K562 (cell line): ENCODE data around the gene FKBP9. TPM values are rescaled to one million over a fixed set of nuclear protein-coding genes. Genes with fewer than 3 reads are reported as not detected.
A peak's percentile ranks its signal among the peaks of the same experiment; 100 is the strongest.

ENCODE experiments used
- ARNT ChIP-seq, 2 experiments: fragments of 450-650 bp; IDR thresholded peaks; 2 replicates each; pipeline ENCODE4 v1.6.1; 2016; ENCODE audit warnings: mild to moderate bottlenecking in 1 of 2
- CTBP1 ChIP-seq: fragments of 450-650 bp; IDR thresholded peaks from 2 replicates; pipeline ENCODE4 v1.6.1; 2016; ENCODE audit warnings: borderline replicate concordance
- ESRRA ChIP-seq: fragments of 450-650 bp; IDR thresholded peaks from 2 replicates; pipeline ENCODE4 v1.6.1; 2014; ENCODE audit warnings: low read depth, mild to moderate bottlenecking, moderate library complexity, borderline replicate concordance
- ESRRB ChIP-seq: fragments of 250-450 bp; sonication (Bioruptor Pico); IDR thresholded peaks from 2 replicates; pipeline ENCODE4 v1.5.0; 2020; ENCODE audit warnings: mild to moderate bottlenecking, moderate library complexity, borderline replicate concordance
- HEY1 ChIP-seq: fragments of 250-450 bp; sonication (Bioruptor Pico); IDR thresholded peaks from 2 replicates; pipeline ENCODE4 v1.5.0; 2020; ENCODE audit warnings: mild to moderate bottlenecking, moderate library complexity, borderline replicate concordance
- KLF6 ChIP-seq: fragments of 250-450 bp; sonication (Bioruptor Pico); IDR thresholded peaks from 2 replicates; pipeline ENCODE4 v1.4.0; 2020; ENCODE audit warnings: mild to moderate bottlenecking, moderate library complexity, borderline replicate concordance
- NFIX ChIP-seq: fragments of 250-450 bp; sonication (Bioruptor Pico); IDR thresholded peaks from 2 replicates; pipeline ENCODE4 v1.4.0; 2020; ENCODE audit warnings: low read depth, mild to moderate bottlenecking, moderate library complexity
- NFRKB ChIP-seq: fragments of 450-650 bp; IDR thresholded peaks from 2 replicates; pipeline ENCODE4 v1.6.1; 2016; ENCODE audit warnings: low read depth
- SMC3 ChIP-seq: conservative IDR thresholded peaks from 2 replicates; pipeline ENCODE4 v1.6.1; 2011; ENCODE audit warnings: low read depth, low read length, improper control_type of control experiment; ENCODE audit not compliant: insufficient read depth
- THAP12 ChIP-seq: fragments of 250-450 bp; sonication (Bioruptor Pico); IDR thresholded peaks from 2 replicates; pipeline ENCODE4 v1.9.0; 2021; ENCODE audit warnings: mild to moderate bottlenecking, inconsistent platforms
- ZBTB5 ChIP-seq: fragments of 450-650 bp; IDR thresholded peaks from 2 replicates; pipeline ENCODE4 v1.6.1; 2017; ENCODE audit warnings: antibody characterized with exemption
- ZC3H8 ChIP-seq: fragments of 450-650 bp; IDR thresholded peaks from 2 replicates; pipeline ENCODE4 v1.6.1; 2017
- ZNF717 ChIP-seq: fragments of 250-450 bp; sonication (Bioruptor Pico); IDR thresholded peaks from 2 replicates; pipeline ENCODE4 v1.5.0; 2021
- polyA plus RNA-seq, 8 experiments: library from polyadenylated mRNA; depleted of rRNA in 4 of 8; stranded (reverse) in 5 of 8; unstranded in 3 of 8; fragments of >200 nt; fragmentation: Nextera tagmentation in 2 of 8; fragmentation: Illumina TruSeq in 1 of 8; extraction: Ambion mirVana in 2 of 8; extraction: Trizol in 1 of 8; gene quantifications; 2 replicates each; pipeline versions ENCODE4 v1.2.1 to v1.2.3, GENCODE V29; 2011 to 2014; ENCODE audit warnings: inconsistent platforms in 1 of 8, missing spikeins in 1 of 8
- total RNA-seq, 7 experiments: library from RNA; depleted of rRNA in 6 of 7; stranded (reverse); fragments of >200 nt in 6 of 7; fragmentation: Illumina TruSeq in 2 of 7; extraction: Trizol in 2 of 7; gene quantifications; 2 replicates each; pipeline versions ENCODE4 v1.2.1 to v1.2.3, GENCODE V29; 2011 to 2021; ENCODE audit warnings: low replicate concordance in 1 of 7
- TF ChIP-seq, protein P1 (sequence below): sonication (generic); formaldehyde crosslinking; IDR thresholded peaks from 2 replicates; pipeline ENCODE4 v1.8.0; 2022; ENCODE audit warnings: missing genetic modification reagents, mild to moderate bottlenecking, borderline replicate concordance
- TF ChIP-seq, protein P2 (sequence below): fragments of 450-650 bp; IDR thresholded peaks from 2 replicates; pipeline ENCODE4 v1.6.1; 2016

FKBP9 gene
- total and polyA plus RNA-seq, 9 of the 15 experiments (the other 6 are each of a cell fraction or from before 2014, with no cell fraction given), result 5.9 to 23.7 (median 15.8) TPM

GRCh38 chr7:32941681-32942414, 15.4 kb upstream of the FKBP9 start (continued):
- TF ChIP-seq, protein P1, sequence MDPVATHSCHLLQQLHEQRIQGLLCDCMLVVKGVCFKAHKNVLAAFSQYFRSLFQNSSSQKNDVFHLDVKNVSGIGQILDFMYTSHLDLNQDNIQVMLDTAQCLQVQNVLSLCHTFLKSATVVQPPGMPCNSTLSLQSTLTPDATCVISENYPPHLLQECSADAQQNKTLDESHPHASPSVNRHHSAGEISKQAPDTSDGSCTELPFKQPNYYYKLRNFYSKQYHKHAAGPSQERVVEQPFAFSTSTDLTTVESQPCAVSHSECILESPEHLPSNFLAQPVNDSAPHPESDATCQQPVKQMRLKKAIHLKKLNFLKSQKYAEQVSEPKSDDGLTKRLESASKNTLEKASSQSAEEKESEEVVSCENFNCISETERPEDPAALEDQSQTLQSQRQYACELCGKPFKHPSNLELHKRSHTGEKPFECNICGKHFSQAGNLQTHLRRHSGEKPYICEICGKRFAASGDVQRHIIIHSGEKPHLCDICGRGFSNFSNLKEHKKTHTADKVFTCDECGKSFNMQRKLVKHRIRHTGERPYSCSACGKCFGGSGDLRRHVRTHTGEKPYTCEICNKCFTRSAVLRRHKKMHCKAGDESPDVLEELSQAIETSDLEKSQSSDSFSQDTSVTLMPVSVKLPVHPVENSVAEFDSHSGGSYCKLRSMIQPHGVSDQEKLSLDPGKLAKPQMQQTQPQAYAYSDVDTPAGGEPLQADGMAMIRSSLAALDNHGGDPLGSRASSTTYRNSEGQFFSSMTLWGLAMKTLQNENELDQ (CRISPR knock-in tag), result no peak
- TF ChIP-seq ZNF717 (CRISPR knock-in tag) (no peak), ESRRB (CRISPR knock-in tag) (no peak), SMC3 (0 out of 2 replicates have a peak, but pooled peaks have one; percentile 3), HEY1 (CRISPR knock-in tag) (no peak), KLF6 (CRISPR knock-in tag) (no peak), ZC3H8 (0 out of 2 replicates have a peak, but pooled peaks have one; percentile 20), NFRKB (0 out of 2 replicates have a peak, but pooled peaks have one; percentile 61), CTBP1 (no peak), THAP12 (CRISPR knock-in tag) (no peak), ESRRA (no peak), ZBTB5 (0 out of 2 replicates have a peak, but pooled peaks have one; percentile 20), NFIX (CRISPR knock-in tag) (no peak), ARNT (IDR thresholded peaks at IDR 0.05) (no peak)
- TF ChIP-seq, protein P2, sequence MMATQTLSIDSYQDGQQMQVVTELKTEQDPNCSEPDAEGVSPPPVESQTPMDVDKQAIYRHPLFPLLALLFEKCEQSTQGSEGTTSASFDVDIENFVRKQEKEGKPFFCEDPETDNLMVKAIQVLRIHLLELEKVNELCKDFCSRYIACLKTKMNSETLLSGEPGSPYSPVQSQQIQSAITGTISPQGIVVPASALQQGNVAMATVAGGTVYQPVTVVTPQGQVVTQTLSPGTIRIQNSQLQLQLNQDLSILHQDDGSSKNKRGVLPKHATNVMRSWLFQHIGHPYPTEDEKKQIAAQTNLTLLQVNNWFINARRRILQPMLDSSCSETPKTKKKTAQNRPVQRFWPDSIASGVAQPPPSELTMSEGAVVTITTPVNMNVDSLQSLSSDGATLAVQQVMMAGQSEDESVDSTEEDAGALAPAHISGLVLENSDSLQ, result no peak
